CD4-positive, alpha-beta T cell (primary cell): ENCODE data around the gene MBNL1. TPM values are rescaled to one million over a fixed set of nuclear protein-coding genes. Genes with fewer than 3 reads are reported as not detected.

ENCODE experiments used
- ATAC-seq: fragments of 200-7000 bp; cut with Tn5 transposase; one replicate; pipeline ENCODE4 v1.10.0; 2022; ENCODE audit warnings: mild to moderate bottlenecking; ENCODE audit not compliant: poor library complexity
- CTCF ChIA-PET: fragments of 350-600 bp; sonication (Branson Sonifier 250); formaldehyde crosslinking; loops from one replicate; lab custom pipeline; 2021; ENCODE audit warnings: antibody characterized with exemption, inconsistent platforms; lab: Charles Lee
- POLR2A ChIA-PET: fragments of 350-600 bp; sonication (Branson Sonifier 250); formaldehyde crosslinking; loops from one replicate; lab custom pipeline; 2021; ENCODE audit warnings: antibody characterized with exemption, inconsistent platforms; lab: Charles Lee
- DNase-seq, 14 experiments: peaks; one replicate each; pipeline ENCODE4 v3.0.0-alpha.2; 2013 to 2020; ENCODE audit warnings: mixed read lengths in 2 of 14
- H3K27ac ChIP-seq, 2 donors: one replicate each; pipeline versions ENCODE4 v1.5.1 to v1.7.0; 2013; ENCODE audit warnings: low read length in 2 of 2, low read depth in 1 of 2, mild to moderate bottlenecking in 1 of 2
- H3K27me3 ChIP-seq, 2 experiments: 1 replicate in 1 of 2; 2 replicates in 1 of 2; pipeline versions ENCODE4 v1.6.1 to v1.7.0; 2013; ENCODE audit warnings: low read length in 2 of 2, control low read depth in 1 of 2, mild to moderate bottlenecking in 1 of 2, moderate library complexity in 1 of 2; ENCODE audit not compliant: insufficient read depth in 2 of 2, control insufficient read depth in 1 of 2
- H3K36me3 ChIP-seq: one replicate; pipeline ENCODE4 v1.6.1; 2013; ENCODE audit warnings: low read length, control low read depth; ENCODE audit not compliant: insufficient read depth
- H3K4me1 ChIP-seq: one replicate; pipeline ENCODE4 v1.6.1; 2013; ENCODE audit warnings: low read length, control low read depth; ENCODE audit not compliant: insufficient read depth
- H3K4me3 ChIP-seq: one replicate; pipeline ENCODE4 v1.5.1; 2013; ENCODE audit warnings: mild to moderate bottlenecking, low read length, moderate library complexity
- H3K9me3 ChIP-seq, 2 experiments: 1 replicate in 1 of 2; 2 replicates in 1 of 2; pipeline versions ENCODE4 v1.6.1 to v1.7.0; 2013; ENCODE audit warnings: low read length in 2 of 2, mild to moderate bottlenecking in 2 of 2, control low read depth in 1 of 2, moderate library complexity in 1 of 2; ENCODE audit not compliant: control insufficient read depth in 1 of 2, insufficient read depth in 1 of 2
- H3K27ac Mint-ChIP-seq: one replicate; pipeline ENCODE4 v1.8.0; 2020; ENCODE audit warnings: mixed read lengths
- H3K27me3 Mint-ChIP-seq: one replicate; pipeline ENCODE4 v1.8.0; 2021; ENCODE audit warnings: mixed read lengths
- H3K36me3 Mint-ChIP-seq: one replicate; pipeline ENCODE4 v1.8.0; 2021; ENCODE audit warnings: low read depth, mixed read lengths
- H3K4me1 Mint-ChIP-seq: one replicate; pipeline ENCODE4 v1.8.0; 2021; ENCODE audit warnings: low read depth, mixed read lengths
- H3K4me3 Mint-ChIP-seq: one replicate; pipeline ENCODE4 v1.8.0; 2020; ENCODE audit warnings: mild to moderate bottlenecking, mixed read lengths
- H3K9me3 Mint-ChIP-seq: one replicate; pipeline ENCODE4 v1.8.0; 2020; ENCODE audit warnings: mixed read lengths
- CTCF ChIP-seq: fragments of 200-600 bp; IDR thresholded peaks from one replicate; pipeline ENCODE4 v1.8.0; 2022; ENCODE audit warnings: antibody characterized with exemption, mild to moderate bottlenecking
- intact Hi-C, 2 experiments: fragments of 100-400 bp; cut with DNase I in 1 of 2; cut with micrococcal nuclease in 1 of 2; formaldehyde crosslinking; loops; one replicate each; pipeline versions ENCODE4 v1.15.1 to v1.9.0; 2023 to 2025; cut with DNase I, micrococcal nuclease
- polyA plus RNA-seq, 2 donors: library from polyadenylated mRNA; unstranded; fragments of 120-200 nt; gene quantifications; one replicate each; pipeline ENCODE4 v1.2.1, GENCODE V29; 2013
- total RNA-seq, 174 experiments: library from RNA in 2 of 174; stranded (reverse) in 2 of 174; gene quantifications; one replicate each; pipeline ENCODE4 v1.2.3 and lab custom pipeline; 2021 to 2026

MBNL1 gene, protein sequence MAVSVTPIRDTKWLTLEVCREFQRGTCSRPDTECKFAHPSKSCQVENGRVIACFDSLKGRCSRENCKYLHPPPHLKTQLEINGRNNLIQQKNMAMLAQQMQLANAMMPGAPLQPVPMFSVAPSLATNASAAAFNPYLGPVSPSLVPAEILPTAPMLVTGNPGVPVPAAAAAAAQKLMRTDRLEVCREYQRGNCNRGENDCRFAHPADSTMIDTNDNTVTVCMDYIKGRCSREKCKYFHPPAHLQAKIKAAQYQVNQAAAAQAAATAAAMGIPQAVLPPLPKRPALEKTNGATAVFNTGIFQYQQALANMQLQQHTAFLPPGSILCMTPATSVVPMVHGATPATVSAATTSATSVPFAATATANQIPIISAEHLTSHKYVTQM
- total RNA-seq (100 to 1,000 TPM; 551 to 561 TPM), total RNA-seq (lab: John Stamatoyannopoulos, UW) (501 to 1,904 (median 932) reads per million in 172 experiments)
- polyA plus RNA-seq (2013, experiment 1 of 2) = 360 TPM
- 438 TPM for polyA plus RNA-seq (2013, experiment 2 of 2)

DNA sequence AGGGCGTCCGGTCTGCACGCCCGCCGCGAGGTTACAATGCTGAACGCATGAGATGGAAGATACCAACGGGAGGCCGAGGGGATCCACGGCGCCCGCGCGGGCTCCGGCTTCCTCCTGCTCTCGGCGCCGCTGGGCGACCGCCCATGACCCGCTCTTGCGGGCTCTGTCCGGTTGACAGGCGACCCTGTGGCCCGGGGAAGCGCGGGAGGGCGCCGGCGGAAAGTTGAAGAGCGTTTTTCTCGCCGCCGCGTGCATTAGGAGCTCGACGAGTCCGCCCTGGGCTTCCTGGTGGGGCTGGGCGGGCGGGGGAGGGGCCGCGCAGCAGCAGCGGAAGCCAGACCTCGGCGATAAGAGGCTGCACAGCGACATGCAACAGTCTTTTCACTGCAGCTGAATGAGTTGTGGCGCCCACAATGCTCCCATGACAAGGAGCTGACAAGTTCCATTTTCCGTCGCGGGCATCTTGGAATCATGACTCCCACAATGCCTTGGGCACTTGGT lies at the start of gene MBNL1:
Gene MBNL1, plus strand, starts transcription at position 375 of the 501 bp plus-strand sequence. CDS start 31,265 bp downstream, outside the sequence.
- DNase-seq = peak; percentile 75 to 95 (median 82)
- Histone ChIP-seq H3K36me3 (peaks cover 4% of the 10 kb centered on the region), H3K27ac (peak within 1 kb of the TSS; percentile 90 to 100), H3K27me3 (no peaks in the 10 kb centered on the region), H3K9me3 (no peaks in the 10 kb centered on the region), H3K4me1 (peaks cover 28% of the 10 kb centered on the region), H3K4me3 (peak within 1 kb of the TSS; percentile 90)
- Mint-ChIP-seq H3K4me3 (peak within 1 kb of the TSS; percentile 94), H3K36me3 (peaks cover 67% of the 10 kb centered on the region), H3K27ac (peak within 1 kb of the TSS; percentile 99), H3K9me3 (no peaks in the 10 kb centered on the region), H3K4me1 (peaks cover 67% of the 10 kb centered on the region), H3K27me3 (no peaks in the 10 kb centered on the region)
- ATAC-seq = peak; percentile 58
- ChIA-PET CTCF (interaction anchor here (1.0 to 3.3 kb wide), 6 partner anchors 25 to 175 kb away, joined by 3 to 14 read pairs (median 6); no protein-coding TSS in a partner anchor), POLR2A (interaction anchor here (0.7 to 13.1 kb wide), 41 partner anchors 8 to 1505 kb away, joined by 3 to 294 read pairs (median 6); partner anchors contain the start of gene SIAH2)
- intact Hi-C loops = loop anchor here (1.0 to 5.0 kb wide), 7 partner anchors 11 to 86 kb away; no protein-coding TSS in a partner anchor
- TF ChIP-seq CTCF = no peak

DNA sequence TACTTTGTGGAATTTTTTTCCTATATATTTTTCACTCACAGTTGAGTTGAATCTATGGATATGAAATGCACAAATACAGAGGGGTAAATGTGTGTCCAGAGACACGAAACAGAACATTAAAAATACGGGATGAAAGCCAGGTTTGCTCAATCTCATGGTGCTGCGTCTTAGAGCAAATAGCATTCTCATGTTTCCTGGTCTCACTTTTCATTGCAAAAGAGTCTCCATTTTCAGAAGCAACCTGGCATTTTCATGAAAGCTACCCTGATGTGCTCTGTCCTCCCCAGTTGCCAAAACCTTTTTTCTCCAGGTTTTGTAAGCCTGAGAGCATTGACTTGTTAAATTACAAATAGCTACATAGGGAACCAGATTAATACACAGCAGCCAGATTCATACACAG lies 49.5 kb upstream of the MBNL1 start:
- no peak for TF ChIP-seq CTCF
- ChIA-PET POLR2A (interaction anchor here (0.8 to 2.8 kb wide), 14 partner anchors 10 to 63 kb away, joined by 3 to 31 read pairs (median 5); partner anchors contain the start of gene MBNL1), CTCF (interaction anchor here (0.9 to 2.1 kb wide), 2 partner anchors 14 to 229 kb away, joined by 3 to 4 read pairs; no protein-coding TSS in a partner anchor)
- DNase-seq (no peak), ATAC-seq (no peak)
- Mint-ChIP-seq H3K9me3 (no peaks in the 10 kb centered on the region), H3K4me1 (peaks cover 71% of the 10 kb centered on the region), H3K4me3 (peak overlapping the region; percentile 85), H3K27me3 (no peaks in the 10 kb centered on the region), H3K36me3 (no peaks in the 10 kb centered on the region), H3K27ac (peak overlapping the region; percentile 83)
- Histone ChIP-seq H3K27me3 (no peaks in the 10 kb centered on the region), H3K27ac (no peak overlapping the region), H3K4me1 (peaks cover 14% of the 10 kb centered on the region), H3K9me3 (peaks cover 0 to 10% of the 10 kb centered on the region in 2 experiments), H3K4me3 (no peak overlapping the region), H3K36me3 (no peaks in the 10 kb centered on the region)
- intact Hi-C loops = loop anchor here in 1 of 2 experiments (2.0 kb wide), 1 partner anchor 14 kb away; no protein-coding TSS in a partner anchor

DNA sequence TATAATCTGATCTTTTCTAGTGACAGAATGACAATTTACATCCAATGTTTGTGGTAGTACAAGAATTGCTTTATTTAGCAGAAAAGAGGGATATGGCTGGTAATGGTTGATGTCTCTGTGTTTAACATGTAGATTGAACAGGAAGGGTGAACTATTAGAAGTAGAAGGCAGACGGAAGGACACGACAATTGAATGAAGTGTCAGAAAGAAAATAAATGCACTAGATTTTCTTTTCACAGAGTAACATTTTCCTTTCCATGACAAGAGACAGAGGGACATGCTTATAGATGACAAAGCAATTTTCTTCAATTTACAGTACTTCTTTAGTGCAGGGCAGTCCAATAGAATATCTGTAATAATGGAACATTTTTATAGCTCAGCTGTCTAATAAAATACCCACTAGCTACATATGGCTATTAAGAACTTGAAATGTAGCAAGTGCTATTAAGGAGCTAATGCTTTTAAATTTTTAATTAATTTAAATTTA lies 48.9 kb upstream of the MBNL1 start:
- Histone ChIP-seq H3K36me3 (no peaks in the 10 kb centered on the region), H3K4me1 (peaks cover 14% of the 10 kb centered on the region), H3K4me3 (no peak overlapping the region), H3K9me3 (peaks cover 0 to 10% of the 10 kb centered on the region in 2 experiments), H3K27me3 (no peaks in the 10 kb centered on the region), H3K27ac (no peak overlapping the region)
- H3K4me1 Mint-ChIP-seq = peaks cover 72% of the 10 kb centered on the region
- intact Hi-C loops = loop anchor here in 1 of 2 experiments (2.0 kb wide), 1 partner anchor 15 kb away; no protein-coding TSS in a partner anchor
- ChIA-PET CTCF (interaction anchor here (0.9 to 2.1 kb wide), 3 partner anchors 13 to 228 kb away, joined by 3 to 4 read pairs (median 3); no protein-coding TSS in a partner anchor), POLR2A (interaction anchor here (0.8 to 2.8 kb wide), 11 partner anchors 14 to 62 kb away, joined by 3 to 31 read pairs (median 5); partner anchors contain the start of gene MBNL1)
- H3K9me3 Mint-ChIP-seq = no peaks in the 10 kb centered on the region
- H3K27ac Mint-ChIP-seq = peak overlapping the region; percentile 83
- peak overlapping the region; percentile 16 for H3K4me3 Mint-ChIP-seq
- H3K27me3 Mint-ChIP-seq = no peaks in the 10 kb centered on the region
- ATAC-seq (no peak), DNase-seq (no peak)
- H3K36me3 Mint-ChIP-seq = no peaks in the 10 kb centered on the region
- no peak for TF ChIP-seq CTCF
